ENCODE results near the gene HPN. TPM values are rescaled to one million over a fixed set of nuclear protein-coding genes. Genes with fewer than 3 reads are reported as not detected.
A peak's percentile ranks its signal among the peaks of the same experiment; 100 is the strongest.

HPN gene
- total RNA-seq, 4 donors from 2014 or later, result 1.3 to 3.5 (median 1.8) TPM; not detected in 1

GRCh38 chr19:35066691-35067563, 25.4 kb downstream of the HPN start:
- WGBS, 2 donors, result 17 to 18% methylated on average over 13 to 14 of the region's 14 CpGs
- peaks cover 0 to 11% (median 0%) of the 10 kb centered on the region in 4 donors for H3K9me3 ChIP-seq
- H3K36me3 ChIP-seq, result no peaks in the 10 kb centered on the region
- TF ChIP-seq POLR2A (IDR thresholded peaks at IDR 0.05), result peak in 1 of 2 donors; percentile 23
- TF ChIP-seq EP300 (IDR thresholded peaks at IDR 0.05), result peak in 1 of 2 donors; percentile 52
- TF ChIP-seq, protein P1, sequence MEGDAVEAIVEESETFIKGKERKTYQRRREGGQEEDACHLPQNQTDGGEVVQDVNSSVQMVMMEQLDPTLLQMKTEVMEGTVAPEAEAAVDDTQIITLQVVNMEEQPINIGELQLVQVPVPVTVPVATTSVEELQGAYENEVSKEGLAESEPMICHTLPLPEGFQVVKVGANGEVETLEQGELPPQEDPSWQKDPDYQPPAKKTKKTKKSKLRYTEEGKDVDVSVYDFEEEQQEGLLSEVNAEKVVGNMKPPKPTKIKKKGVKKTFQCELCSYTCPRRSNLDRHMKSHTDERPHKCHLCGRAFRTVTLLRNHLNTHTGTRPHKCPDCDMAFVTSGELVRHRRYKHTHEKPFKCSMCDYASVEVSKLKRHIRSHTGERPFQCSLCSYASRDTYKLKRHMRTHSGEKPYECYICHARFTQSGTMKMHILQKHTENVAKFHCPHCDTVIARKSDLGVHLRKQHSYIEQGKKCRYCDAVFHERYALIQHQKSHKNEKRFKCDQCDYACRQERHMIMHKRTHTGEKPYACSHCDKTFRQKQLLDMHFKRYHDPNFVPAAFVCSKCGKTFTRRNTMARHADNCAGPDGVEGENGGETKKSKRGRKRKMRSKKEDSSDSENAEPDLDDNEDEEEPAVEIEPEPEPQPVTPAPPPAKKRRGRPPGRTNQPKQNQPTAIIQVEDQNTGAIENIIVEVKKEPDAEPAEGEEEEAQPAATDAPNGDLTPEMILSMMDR (IDR thresholded peaks at IDR 0.05), result peak; percentile 80 to 96 (median 94)
- peak; percentile 91 to 96 for DNase-seq (ENCODE audit: low spot score in 2 of 2)
- H3K27me3 ChIP-seq, result no peaks in the 10 kb centered on the region
- peaks cover 0 to 19% (median 2%) of the 10 kb centered on the region in 4 donors for H3K4me1 ChIP-seq
- H3K4me3 ChIP-seq, result no peak overlapping the region
- H3K27ac ChIP-seq, result peak overlapping the region in 2 of 4 donors; percentile 38 to 67

DNA sequence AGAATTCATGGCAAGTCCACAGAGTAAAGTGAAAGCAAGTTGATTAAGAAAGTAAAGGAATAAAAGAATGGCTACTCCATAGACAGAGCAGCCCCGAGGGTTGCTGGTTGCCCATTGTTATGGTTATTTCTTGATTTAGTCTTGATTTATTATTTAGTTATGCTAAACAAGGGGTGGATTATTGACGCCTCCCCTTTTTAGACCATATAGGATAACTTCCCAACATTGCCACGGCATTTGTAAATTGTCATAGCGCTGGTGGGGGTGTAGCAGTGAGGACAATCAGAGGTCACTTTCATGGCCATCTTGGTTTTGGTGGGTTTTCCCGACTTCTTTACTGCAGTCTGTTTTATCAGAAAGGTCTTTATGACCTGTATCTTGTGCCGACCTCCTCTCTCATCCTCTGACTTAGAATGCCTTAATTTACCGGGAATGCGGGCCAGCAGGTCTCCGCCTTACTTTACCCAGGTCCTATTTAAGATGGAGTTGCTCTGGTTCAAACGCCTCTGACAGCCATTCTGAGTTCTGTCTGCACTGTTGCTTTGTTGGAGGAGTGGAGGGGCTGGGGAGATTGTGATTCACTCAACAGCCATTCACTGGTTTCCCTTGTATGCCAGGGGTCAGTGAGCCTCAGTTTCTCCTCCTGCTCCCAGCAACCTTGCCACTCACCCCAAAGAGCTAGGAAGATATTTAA, 27.6 kb downstream of the HPN start:
- DNase-seq (ENCODE audit: low spot score in 2 of 2), result no peak
- H3K4me3 ChIP-seq, result no peak overlapping the region
- TF ChIP-seq, protein P1 (IDR thresholded peaks at IDR 0.05), result no peak
- TF ChIP-seq POLR2A (IDR thresholded peaks at IDR 0.05), result no peak
- TF ChIP-seq EP300 (IDR thresholded peaks at IDR 0.05), result no peak
- 61 to 62% methylated on average over 10 of the region's 10 CpGs for WGBS, 2 donors
- H3K36me3 ChIP-seq, result no peaks in the 10 kb centered on the region
- peaks cover 0 to 11% (median 0%) of the 10 kb centered on the region in 4 donors for H3K9me3 ChIP-seq
- H3K27ac ChIP-seq, result no peak overlapping the region
- no peaks in the 10 kb centered on the region for H3K27me3 ChIP-seq
- H3K4me1 ChIP-seq, result peaks cover 0 to 19% (median 2%) of the 10 kb centered on the region in 4 donors

DNA sequence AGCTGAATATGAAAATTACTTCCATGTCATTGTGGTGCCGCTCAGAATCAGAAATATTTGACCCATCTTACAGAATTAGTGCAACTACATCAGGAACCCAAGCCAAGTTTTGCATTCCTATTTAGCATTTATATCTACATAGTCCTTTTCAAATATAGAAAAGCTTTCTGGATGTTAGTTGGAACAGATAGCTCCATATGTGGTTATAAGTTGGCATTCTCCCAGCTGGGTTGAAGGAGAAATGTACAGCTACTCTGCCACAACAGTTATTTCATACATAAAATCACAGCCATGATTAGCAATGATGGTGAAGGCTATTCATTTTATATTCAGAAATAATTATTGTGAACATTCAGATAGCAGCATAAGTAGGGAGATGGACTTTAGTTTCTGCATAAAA, 28.2 kb downstream of the HPN start:
- no peak for DNase-seq (ENCODE audit: low spot score in 2 of 2)
- 26 to 48% methylated on average over 1 of the region's 1 CpG for WGBS, 2 donors
- H3K9me3 ChIP-seq, result peaks cover 0 to 11% (median 0%) of the 10 kb centered on the region in 4 donors
- no peak for TF ChIP-seq POLR2A (IDR thresholded peaks at IDR 0.05)
- TF ChIP-seq, protein P1 (IDR thresholded peaks at IDR 0.05), result no peak
- no peak for TF ChIP-seq EP300 (IDR thresholded peaks at IDR 0.05)
- no peak overlapping the region for H3K4me3 ChIP-seq
- peaks cover 0 to 19% (median 2%) of the 10 kb centered on the region in 4 donors for H3K4me1 ChIP-seq
- no peaks in the 10 kb centered on the region for H3K36me3 ChIP-seq
- no peaks in the 10 kb centered on the region for H3K27me3 ChIP-seq
- H3K27ac ChIP-seq, result no peak overlapping the region

- H3K4me3 ChIP-seq, result no peak overlapping the region
- H3K27me3 ChIP-seq, result no peaks in the 10 kb centered on the region
- peaks cover 0 to 11% (median 0%) of the 10 kb centered on the region in 4 donors for H3K9me3 ChIP-seq
- 67 to 76% methylated on average over 3 of the region's 3 CpGs for WGBS, 2 donors
- TF ChIP-seq, protein P1 (IDR thresholded peaks at IDR 0.05), result no peak
- TF ChIP-seq POLR2A (IDR thresholded peaks at IDR 0.05) (no peak), EP300 (IDR thresholded peaks at IDR 0.05) (no peak)
- no peak for DNase-seq (ENCODE audit: low spot score in 2 of 2)
- H3K27ac ChIP-seq, result no peak overlapping the region
- H3K36me3 ChIP-seq, result no peaks in the 10 kb centered on the region
- H3K4me1 ChIP-seq, result peaks cover 0 to 19% (median 2%) of the 10 kb centered on the region in 4 donors
These were observed 28.9 kb downstream of the HPN start for GRCh38 chr19:35070471-35070870.

Measured in tibial nerve (tissue), 4 donors.